HG03025 (cell line): ENCODE data around the gene FGF12.

Experiments used
- ATAC-seq: cut with Tn5 transposase; IDR thresholded peaks from one replicate; pipeline ENCODE4 v1.9.1; 2021; ENCODE audit warnings: mild to moderate bottlenecking, moderate library complexity; ENCODE audit not compliant: unreplicated experiment, low FRiP score

Gene FGF12

DNA sequence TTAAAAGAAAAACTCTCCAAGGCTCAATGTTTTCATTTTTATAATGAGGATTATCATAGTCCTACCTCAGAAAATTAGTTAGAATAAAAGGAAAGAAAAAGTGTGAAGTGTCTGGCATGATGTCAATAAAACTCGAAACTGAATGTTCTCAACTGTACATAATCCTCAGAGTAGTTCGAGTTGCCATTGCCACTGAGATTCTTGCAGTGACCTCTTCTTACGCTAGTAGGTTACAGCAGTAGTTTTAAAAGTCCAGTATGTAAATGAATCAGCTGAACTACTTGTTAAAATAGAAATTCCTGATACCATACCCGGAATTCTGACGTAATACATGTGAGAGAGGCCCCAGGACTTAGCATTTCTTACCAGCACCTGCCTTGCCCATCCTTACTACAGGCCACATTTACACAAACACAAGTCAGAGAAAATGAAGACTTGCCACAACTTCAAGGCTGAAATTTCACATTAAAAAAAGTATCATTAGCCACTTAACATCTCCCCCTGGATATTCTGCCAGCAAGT is 502.6 kb downstream of the FGF12 start:
- no peak for ATAC-seq

DNA sequence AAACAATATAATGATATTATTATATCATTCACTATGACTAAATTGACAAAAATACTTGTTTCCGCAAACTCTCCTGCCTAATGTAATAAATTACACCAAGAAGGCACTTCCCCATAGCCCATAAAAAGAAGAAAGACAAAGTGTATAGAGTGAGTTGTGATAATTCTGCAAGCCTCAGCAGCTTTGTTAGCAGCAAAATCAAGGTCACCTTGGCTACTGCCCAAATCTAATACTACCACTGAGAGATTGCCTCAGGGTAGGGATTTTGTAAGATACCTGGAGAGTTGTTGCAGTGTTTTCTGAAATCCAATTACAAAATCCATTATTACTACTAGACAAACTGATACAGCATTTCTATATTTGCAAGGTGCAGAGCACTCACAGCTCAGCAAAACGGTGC is 503.5 kb downstream of the FGF12 start:
- no peak for ATAC-seq

DNA sequence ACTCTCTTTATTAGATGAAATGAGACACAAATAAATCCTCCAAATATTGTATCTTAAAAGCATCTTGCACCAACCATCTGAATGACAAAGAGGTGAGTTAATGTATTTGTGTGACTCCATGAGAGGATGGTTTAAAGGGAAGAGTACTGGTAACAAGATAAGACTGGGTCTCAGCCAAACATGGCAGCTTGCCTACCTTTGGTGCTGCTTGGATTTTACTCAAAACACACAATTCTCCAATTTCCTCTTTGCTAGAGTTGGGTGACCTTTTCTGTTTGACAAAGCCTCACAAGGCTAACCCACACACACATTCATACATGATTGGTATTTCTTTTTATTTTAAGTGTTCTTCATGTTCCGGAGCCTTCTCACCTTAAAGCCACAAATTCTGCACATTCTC is 506.4 kb downstream of the FGF12 start:
- ATAC-seq, result no peak

DNA sequence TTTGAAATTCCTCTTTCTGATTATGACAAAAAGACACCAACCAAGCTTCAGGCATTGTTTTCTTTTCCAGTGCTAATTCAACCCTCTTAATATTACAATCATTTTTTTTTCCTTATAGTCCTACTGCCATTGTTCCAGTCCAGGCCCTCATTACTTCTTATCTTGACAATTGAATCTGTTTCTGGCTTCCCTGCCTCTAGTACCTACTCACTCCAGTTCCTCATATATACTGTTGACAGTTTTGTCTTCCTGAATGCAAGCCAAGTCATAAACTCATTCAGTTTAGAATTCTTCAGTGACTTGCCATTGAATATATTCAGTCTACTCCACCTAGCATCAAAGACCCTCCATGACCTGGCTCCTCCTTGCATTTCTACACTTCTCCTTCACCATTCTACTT is 507.4 kb downstream of the FGF12 start:
- ATAC-seq, result no peak

DNA sequence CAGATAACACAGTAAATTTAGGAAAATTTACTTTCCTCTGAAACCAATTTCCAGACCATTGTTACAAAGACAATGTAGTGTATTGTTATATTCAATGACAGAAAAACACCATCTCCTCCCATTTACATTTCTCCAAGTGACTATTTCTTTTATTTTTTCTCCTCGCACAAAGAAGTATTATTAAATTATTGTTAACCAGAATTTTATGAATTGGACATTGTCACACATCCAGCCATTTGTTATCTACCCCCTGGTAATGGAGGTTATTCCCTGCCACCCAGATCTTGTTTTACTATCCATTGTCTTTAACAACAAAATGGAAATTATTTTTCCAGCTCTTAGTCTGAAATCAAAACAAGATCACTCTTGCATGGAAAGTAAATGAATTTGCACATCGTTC is 511.3 kb downstream of the FGF12 start:
- no peak for ATAC-seq

DNA sequence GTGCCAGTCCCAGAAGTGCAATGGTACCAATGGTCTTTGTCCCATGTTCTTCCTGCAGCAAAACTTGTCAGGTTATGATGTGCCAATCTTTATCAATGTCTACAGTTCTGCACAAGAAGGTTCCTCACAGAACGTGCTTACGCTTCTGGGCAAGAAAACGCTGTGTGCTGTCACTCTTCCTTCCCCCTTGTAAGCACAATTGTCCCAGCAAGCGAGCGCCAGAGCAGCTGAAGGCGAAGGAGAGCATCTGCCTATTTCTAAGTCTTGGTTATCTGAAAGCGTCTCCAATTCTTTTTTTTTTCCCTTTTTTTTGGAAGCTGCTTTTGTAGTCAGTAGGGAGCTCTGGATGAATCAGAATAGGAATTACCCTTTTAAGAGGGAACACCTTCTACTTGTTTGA is 514.4 kb downstream of the FGF12 start:
- ATAC-seq, result no peak

DNA sequence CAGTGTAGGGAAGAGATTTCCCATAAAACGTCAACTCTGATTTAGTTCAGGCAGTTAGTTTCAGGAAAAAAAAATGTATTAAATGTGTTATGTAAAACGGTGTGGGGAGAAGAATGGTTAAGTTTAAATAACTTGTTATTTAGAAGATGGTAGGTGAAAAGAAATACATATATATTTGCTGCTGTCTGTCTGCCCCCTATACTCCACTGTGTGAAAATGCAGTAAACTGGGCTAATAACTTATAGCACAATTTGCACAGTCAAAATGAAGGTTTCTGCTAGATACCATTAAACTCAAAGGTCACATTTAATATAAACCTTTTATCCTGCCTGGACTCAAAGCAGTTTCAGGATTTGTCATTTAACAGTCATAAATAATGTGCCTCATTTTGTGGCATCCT is 515.0 kb downstream of the FGF12 start:
- ATAC-seq, result no peak

DNA sequence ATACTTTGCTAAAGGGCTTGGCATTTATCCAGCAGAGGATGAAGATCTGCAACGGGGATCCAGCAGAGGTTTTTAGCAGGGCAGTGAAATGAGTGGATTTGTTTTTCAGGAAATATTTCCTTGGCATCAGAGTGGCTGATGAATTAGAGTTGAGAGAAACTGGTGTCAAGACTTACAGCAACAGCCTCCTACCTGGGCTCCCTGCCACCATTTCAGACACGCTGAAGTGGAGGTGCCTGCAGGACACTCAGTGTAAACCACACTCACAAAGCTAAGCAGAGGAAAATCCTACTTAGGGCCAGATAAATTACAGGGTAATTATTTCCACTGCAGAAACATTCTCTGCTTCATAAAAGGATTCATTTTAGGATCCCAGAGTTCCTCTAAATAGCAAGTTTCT is 519.7 kb downstream of the FGF12 start:
- ATAC-seq, result no peak

DNA sequence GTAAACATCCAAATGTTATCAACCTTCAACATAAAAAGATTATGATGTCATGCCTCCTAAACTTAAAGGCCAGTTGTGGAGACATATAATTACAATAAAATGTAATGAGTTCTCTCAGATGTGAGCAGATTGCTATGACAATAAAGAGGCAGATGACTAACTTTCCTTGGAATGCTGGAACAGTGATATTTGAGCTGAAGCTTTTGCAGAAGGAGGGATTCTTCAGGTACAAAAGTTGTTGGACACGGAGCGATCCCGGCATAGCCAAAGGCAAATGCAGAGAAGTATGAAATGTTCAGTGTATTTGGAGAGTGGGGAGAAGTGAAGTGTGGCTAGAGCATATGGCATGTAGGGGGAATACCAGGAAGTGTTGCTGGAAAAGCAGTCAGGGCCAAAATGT is 520.1 kb downstream of the FGF12 start:
- no peak for ATAC-seq

DNA sequence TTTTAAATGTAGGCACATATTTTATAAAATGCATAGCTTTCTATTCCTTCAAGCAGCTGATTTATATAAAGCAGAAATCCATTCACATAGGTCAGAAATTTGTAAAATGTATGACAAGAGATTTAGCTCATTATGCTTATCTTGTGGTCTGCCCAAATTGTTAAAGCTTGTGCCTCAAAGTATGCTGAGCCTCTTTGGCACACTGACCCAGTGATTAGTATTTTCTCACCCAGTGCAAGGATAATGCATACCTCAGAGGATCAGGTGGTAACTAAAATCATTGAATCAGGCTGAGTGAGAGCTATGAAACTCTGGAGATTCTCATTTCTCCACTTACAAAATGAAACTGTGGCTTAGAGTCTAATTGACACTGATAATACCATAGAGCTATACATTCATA is 533.3 kb downstream of the FGF12 start:
- no peak for ATAC-seq

DNA sequence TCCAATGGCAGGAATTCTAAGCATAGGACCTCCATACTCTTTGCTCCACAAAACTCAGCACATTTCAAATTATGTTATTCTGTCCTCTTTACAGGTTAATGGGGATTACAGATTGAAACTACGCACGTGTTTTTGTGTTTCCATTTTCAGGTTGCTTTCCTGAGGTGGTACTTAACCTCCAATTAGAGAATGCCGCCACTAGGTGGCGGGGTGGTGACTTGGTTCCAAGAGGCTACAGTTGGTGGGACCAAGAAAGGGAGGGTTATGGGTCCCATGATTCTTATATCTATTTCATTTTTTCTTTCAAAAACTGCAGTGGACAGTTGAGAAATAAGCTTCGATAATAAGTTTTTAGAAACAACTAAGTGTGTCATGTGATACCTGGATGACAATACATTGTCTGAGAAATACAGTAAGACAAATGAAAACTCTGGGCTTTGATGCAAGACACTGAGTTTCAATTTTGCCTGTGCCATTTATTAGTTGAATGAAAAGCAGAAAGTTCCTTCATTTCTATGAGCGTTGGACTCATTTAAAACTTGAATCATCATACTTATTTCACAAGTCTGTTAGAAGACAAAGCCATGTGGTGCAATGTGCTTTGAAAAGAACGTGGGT is 539.0 kb downstream of the FGF12 start:
- ATAC-seq, result peak; percentile 91

DNA sequence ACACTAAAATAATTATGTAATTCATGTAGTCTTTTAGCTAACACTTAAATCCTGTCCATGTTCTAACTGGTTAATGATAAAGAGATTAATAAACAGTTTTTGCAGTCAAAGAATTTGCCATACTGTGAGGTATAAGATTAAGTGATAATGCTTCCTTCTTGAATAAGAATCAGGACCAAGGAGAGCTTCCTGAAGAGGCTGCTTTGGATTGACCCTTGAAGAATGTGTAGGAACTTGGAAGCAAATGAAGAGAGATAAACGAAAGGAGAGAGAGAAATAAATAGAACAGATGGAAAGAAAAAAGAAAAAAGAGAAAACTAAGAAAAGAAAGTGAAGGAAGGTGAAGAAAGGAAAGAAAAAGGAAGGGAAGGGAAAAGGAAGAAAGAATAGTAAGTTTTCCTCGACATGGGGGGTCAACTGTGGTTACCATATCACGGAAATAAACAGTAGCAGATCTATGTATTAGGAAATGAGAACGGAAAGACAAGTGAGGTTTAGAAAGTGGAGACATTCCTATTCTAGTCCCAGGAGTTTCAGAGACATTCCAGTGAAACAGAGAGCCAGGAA is 539.8 kb downstream of the FGF12 start:
- ATAC-seq, result no peak

DNA sequence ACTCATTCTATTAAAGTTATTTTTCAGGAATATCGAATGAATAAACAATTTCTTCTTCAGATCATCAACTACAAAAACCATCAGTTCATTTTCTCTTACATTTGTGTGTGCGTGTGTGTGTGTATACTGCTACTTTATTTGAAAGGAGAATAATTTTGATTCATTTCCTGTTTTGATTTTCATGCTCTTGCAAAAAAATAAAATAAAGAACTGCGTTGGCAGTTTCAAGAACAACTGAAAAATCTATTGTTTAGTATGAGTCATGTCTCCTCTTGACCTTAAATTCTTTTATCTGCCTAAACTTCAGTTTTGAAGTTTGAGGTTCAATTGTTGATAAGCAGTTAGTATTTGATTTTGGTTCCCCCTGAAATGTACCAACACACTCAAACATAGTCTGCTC is 540.8 kb downstream of the FGF12 start:
- ATAC-seq, result no peak

DNA sequence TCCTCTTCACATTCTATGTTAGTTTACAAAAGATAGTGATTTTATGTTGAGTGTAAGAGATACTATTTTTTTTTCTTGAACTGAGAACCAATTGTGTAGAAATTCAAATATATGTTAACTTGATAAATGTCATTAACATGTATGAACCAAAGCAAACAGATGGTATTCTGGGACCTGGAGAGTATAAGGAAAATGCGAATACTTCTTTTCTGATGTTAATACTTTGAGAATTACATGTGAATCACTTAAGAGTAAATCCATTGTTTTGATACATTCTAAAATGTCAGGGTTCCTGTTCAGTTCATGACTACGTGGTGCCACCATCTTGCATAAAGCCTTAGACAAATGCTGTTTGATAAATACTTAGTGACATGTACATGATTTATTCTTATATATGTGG is 541.3 kb downstream of the FGF12 start:
- no peak for ATAC-seq

DNA sequence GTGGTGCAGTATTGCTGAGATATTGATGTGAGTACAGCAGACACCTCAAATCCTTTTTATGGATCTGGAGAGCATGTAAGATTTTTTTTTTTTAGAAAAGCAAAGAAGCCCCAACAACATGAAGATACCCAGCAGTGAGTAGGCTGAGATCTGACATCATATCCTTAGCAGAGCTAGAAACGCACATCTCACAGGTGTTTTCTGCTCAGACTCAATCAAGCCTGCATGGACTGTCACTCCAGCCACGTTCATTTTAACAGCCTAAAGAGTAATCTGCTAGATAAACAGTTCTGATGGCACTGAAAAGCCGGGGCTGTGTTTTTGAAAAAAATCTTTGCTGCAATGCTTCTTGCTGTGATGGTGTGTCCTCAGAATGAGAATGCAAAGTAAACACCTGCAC is 544.2 kb downstream of the FGF12 start:
- ATAC-seq, result no peak

DNA sequence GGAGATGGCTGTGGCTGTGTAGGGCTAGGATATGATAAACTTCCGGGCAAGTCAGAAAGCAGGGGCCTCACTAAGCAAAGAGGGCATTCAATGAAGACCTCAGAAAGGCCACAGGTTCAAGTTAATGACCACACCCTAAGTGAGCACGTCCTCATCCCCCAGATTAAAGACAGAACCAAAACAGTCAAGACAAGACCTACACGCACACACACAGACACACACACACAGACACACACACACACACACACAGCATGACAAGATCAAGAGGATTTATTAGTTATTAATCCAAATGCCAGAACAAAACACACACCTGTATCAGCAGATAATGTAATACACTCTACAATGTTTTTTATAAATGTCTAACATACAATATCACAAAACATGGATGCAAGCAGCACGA is 546.2 kb downstream of the FGF12 start:
- no peak for ATAC-seq

DNA sequence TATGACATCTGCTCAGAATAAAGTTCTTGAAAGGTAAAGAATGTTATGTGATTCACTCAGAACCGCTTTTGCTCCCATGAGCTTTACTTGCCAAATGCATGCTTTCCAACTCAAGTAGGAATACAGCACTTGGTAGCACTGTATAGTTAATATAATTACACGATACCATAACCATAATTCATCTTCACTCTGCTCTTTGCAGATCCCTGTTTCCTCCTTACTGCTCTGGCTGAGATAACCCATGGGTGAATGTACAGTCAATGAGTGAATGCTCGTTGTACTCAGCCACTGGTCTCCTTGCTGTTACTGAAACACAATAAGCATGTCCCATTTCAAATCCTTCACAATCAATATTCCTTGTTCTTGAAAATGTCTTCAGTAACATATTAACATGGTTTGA is 550.0 kb downstream of the FGF12 start:
- ATAC-seq, result no peak

DNA sequence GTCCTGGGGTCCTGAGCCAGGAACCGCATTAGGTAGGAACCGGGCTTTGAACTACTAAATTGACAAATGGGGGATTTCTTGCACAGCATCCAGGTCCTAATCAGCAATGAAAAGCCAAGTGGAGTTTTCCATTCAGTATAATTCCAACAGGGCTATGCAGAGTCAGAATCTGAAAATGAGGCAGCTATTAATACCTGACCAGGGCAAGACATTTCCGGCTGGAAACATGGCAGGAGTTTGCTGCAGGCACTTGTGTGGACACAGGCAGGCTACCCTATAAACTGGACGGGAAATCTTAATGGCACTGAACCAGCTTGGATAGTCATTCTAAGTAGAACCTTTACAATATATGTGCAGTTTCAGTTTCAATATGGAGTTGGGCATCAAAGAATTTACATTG is 553.1 kb downstream of the FGF12 start:
- no peak for ATAC-seq

DNA sequence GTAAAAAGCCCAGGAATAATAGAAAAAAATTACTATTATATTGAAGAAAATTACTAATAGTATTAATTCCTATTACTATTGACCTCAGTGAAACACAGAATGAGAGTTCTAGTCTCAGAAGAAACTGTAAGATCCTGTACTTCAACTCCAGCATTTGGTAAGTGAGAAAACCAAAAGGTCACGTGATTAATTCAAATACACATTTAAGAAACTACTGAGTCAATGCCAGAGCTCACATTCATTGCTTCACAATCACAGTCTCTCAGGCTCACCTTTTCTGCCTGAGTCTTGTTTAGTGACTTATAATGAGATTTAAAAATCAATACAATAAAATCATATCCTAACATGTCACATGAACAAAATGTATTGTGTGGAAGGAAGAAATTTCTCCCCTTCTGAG is 556.1 kb downstream of the FGF12 start:
- ATAC-seq, result no peak

DNA sequence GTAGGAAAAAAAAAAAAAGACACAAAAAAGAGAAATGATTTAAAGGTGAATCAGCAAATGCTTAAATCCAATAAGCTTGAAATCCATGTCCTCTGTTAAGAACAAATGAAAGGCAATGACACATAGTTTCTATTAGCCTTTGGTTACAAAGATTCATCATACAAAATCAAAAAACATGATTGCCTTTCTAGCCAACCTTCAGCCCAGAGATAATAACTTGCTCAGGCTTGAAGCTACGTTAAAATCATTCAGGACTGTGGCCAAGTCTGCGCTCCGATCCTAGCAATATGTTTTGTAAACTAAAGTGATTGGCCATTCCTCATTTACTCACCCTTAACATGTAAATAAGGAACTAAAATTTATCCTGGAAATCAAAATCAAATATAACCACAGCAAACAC is 556.7 kb downstream of the FGF12 start:
- no peak for ATAC-seq

DNA sequence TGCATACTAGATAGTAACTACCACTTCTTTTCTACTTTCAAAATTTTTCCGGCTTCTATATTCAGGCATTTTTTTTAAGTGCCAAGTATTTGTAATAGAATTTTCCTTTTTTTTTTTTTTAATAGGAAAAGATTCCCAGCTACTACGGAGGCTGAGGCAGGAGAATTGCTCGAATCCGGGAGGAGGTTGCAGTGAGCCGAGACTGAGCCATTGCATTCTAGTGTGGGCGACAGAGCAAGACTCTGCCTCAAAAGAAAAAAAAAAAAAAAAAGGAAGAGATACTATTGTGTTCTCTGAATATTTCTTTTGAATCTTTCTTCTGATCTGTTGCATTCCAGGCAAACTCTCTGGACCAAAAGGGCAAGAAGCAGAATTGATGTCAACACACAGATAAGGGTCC is 557.3 kb downstream of the FGF12 start:
- no peak for ATAC-seq

DNA sequence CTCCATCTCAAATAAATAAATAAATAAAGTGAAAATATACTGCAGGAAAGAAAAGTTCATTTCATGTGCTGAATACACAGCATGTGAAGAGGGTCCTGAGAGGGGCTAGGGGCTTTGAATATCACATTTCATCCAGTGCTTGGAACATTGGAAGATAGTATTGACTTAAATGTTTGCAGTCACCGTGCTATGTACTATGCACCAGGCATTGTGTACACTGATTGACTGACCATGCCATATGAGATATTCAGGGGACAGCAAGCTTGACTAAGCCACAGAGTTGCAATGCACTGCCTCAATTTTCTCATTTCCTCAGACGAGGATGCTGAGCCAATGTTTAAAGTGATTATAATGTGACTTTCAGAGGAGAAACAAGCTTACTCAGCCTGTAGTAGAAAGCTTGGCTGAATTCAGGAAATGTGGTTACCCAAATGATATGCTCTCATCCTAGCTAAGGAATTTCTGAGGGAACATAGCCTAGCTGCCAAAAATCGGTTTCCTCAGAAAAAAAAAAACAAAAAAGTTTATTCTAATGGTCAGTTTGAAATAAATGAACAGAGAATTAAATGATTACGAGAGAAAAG is 557.9 kb downstream of the FGF12 start:
- ATAC-seq, result no peak
